Loucy (cell line): ENCODE results near the gene TBKBP1.

Experiments used
- CTCF ChIP-seq: fragments of 200-600 bp; sonication (generic); conservative IDR thresholded peaks from 2 replicates; pipeline ENCODE4 v1.5.1; 2014; ENCODE audit warnings: mild to moderate bottlenecking, antibody characterized with exemption, low read length
- EZH2phosphoT487 ChIP-seq: fragments of 200-600 bp; IDR thresholded peaks from 2 replicates; pipeline ENCODE4 v1.6.1; 2018; ENCODE audit warnings: antibody characterized with exemption, mild to moderate bottlenecking, moderate library complexity, borderline replicate concordance

- TF ChIP-seq CTCF, result no peak
- TF ChIP-seq EZH2phosphoT487, result no peak
Observed at GRCh38 chr17:47713980-47714700, 20.2 kb downstream of the TBKBP1 start.
